T-helper 1 cell treated with Interleukin-12 subunit alpha and Interleukin-12 subunit beta and Interleukin-4 antibody, amounts not matched to agents 30 μg/mL and 1 μg/mL, for 36 hours (primary cell): ENCODE measurements around the gene RNF150.
"Not testable (repeated sequence)": the region's sequence is repeated elsewhere in the genome, so short reads cannot be mapped to it uniquely, and the experiment has no call there.

Experiments used
- H3K27ac Mint-ChIP-seq: one replicate; pipeline ENCODE4 v1.8.0; 2021; ENCODE audit warnings: mild to moderate bottlenecking, mixed read lengths
- H3K27me3 Mint-ChIP-seq: one replicate; pipeline ENCODE4 v1.8.0; 2021; ENCODE audit warnings: low read depth, mixed read lengths
- H3K36me3 Mint-ChIP-seq: one replicate; pipeline ENCODE4 v1.8.0; 2021; ENCODE audit warnings: low read depth, mixed read lengths
- H3K4me1 Mint-ChIP-seq: one replicate; pipeline ENCODE4 v1.8.0; 2021; ENCODE audit warnings: low read depth, mixed read lengths
- H3K4me3 Mint-ChIP-seq: one replicate; pipeline ENCODE4 v1.8.0; 2021; ENCODE audit warnings: mild to moderate bottlenecking, moderate library complexity, mixed read lengths
- H3K9me3 Mint-ChIP-seq: one replicate; pipeline ENCODE4 v1.8.0; 2021; ENCODE audit warnings: mixed read lengths

Gene RNF150

DNA sequence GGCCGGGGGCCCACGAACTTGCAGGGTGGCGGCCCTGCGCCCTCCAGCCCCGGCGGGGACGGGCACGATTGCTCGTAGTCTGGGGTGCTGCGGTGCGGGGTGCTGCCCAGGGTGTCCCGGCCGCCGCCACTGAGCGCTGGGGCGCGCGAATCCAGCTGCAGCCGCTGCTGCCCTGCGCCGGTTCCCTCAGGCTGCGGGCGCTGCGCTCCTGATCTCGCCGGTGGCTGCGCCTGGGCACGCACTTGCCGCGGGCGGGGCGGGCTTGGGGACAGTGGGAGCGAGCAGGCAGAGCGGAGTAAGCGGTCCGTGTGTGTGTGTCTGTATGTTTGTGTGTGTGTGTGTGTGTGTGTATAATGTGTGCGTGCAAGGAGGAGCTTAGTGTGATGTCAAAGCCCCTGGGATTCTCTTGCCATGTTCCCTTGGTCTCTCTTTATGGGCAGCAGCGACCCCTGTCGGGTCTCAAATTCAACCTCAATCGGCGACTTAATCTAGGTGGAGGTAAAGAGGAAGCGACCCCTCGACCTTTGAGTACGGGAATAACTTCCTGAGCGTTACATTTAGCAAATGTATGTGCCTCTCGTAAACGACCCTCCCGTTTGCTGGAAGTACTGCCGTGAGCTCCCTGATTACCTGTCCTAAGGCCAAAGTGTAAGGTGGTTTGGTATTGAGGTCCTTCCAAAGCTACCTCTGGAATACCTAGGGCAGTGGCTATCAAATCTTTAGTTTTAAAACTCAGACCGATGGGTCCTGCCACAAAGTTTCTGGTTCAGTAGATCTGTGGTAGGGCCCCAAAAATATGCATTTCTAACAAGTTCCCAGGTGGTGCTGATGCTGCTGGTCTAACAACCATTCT is at the start of gene RNF150:
Gene RNF150, minus strand, starts transcription at position 324 of the 853 bp plus-strand sequence.
- peaks cover 79% of the 10 kb centered on the region for H3K27me3 Mint-ChIP-seq
- no peaks in the 10 kb centered on the region for H3K9me3 Mint-ChIP-seq
- H3K4me1 Mint-ChIP-seq: peaks cover 6% of the 10 kb centered on the region
- H3K36me3 Mint-ChIP-seq: no peaks in the 10 kb centered on the region
- peak within 1 kb of the TSS; percentile 87 for H3K4me3 Mint-ChIP-seq
- no peak within 1 kb of the TSS for H3K27ac Mint-ChIP-seq

DNA sequence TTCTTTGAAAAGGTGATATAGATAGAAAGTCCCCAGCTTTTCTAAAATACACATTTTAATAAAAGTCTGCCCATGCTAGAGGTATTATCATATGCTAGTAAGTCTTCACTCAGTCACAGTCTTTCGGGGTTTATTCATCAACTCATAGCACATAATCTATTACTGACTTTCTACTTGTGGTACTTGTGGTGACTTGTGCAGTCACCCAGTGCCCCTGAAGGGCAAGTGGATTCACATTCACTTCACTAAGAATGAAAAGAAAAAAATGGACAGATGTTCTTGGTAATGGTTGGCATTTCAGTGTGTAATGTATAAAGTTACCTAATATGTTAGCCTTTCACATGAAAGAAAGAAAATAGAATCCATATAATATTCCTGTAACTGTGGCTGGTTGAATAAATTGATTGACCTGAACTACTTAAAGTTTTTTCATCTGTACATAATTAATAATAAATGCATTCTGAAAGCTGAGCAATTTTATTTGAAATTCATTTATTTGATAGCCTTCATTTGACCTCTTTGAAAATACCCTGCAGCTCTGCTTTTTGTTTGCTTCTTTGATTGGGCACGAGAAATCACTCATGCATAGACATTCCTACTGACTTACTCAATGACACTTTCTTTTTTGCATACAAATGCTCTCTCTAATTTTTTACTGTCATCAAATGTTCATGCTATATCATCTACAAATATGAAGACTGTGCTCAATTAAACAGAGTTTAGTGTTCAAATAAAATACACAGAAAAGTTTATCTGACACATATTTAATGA is 47.9 kb upstream of the RNF150 start:
- H3K36me3 Mint-ChIP-seq: no peaks in the 10 kb centered on the region
- no peak overlapping the region for H3K27ac Mint-ChIP-seq
- H3K4me1 Mint-ChIP-seq: no peaks in the 10 kb centered on the region
- peaks cover 5% of the 10 kb centered on the region for H3K27me3 Mint-ChIP-seq
- H3K4me3 Mint-ChIP-seq: no peak overlapping the region
- no peaks in the 10 kb centered on the region for H3K9me3 Mint-ChIP-seq

DNA sequence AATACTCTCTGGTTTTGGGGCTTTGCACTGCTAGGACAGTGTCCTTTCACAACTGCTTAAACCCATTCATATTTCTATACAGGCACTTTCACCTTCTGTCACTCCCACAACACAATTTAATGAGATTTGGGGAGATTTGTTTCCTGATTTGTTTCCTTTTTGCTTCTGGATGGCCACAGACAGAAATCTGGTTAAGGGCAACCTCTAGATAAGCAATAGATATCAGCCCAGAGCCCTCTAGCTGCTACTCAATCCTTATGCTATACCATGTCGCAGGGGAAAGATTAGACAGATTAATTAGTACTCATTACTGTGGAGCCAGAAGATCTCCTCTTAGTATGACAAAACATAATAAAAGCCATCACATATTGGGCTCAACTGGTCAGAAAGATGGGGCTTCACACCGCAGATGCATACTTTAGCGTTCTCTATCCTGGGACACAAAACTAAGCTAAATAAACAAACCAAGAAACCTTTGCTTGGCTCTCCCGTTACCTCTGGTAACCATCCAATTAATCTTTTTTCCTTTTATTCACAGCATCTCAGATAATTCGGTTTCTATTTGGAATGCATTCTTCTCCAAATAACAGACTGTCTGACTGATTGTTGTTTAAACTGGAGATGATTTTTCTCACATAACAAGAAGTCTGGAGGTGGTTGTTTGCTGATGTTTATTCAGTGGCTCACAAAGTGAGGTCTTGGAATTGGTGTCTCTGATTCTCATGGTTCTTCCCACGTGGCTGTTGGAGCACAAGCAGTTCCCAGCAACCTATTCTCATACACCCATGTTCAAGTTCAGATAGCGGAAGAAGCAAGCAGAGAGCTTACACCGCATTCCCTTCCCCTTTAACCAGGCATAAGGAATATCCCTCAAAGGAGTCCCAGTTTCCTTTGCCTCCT is 46.5 kb upstream of the RNF150 start:
- Mint-ChIP-seq H3K27me3 (no peaks in the 10 kb centered on the region), H3K4me3 (no peak overlapping the region), H3K9me3 (no peaks in the 10 kb centered on the region), H3K27ac (no peak overlapping the region), H3K4me1 (no peaks in the 10 kb centered on the region), H3K36me3 (no peaks in the 10 kb centered on the region)

DNA sequence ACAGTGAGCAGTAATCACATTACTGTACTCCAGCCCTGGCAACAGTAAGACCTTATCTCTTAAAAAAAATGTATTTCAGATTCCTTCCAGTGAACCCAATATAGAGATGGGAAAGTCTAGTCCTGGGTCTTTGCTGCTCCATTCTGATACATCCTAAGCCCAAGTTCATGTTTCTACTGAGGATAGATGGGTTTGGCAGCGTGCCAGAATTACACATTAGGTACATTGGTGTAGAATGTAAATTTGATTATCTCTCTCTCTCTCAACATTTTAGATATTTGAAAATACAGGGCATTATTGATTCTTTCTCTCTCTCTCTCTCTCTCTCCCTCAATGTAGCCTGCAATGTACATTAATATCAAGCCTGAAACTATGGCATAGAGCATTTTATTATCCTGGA is 43.9 kb upstream of the RNF150 start:
- Mint-ChIP-seq H3K4me1 (no peaks in the 10 kb centered on the region), H3K36me3 (no peaks in the 10 kb centered on the region)

DNA sequence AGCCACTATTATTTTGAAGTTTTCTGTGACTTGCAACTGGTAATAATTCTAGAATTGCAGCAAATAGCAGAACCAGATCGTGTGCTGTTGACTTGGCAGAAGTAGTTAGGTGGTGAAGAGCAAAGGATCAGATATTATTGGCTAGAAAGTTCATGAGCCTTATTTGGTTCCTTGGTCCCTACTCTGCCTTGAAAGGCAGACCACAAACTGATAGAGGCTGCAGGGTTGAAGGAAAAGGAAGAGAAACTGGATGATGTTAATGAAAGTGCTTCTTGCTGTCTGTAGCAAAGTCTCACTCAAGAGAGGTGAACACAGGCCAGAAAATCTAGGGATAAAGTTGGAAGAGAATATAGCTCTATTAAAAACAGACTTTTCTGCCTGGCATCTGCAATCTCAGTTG is 41.2 kb upstream of the RNF150 start:
- H3K27ac Mint-ChIP-seq: no peak overlapping the region
- H3K27me3 Mint-ChIP-seq: peaks cover 4% of the 10 kb centered on the region
- no peak overlapping the region for H3K4me3 Mint-ChIP-seq
- no peaks in the 10 kb centered on the region for H3K9me3 Mint-ChIP-seq
- H3K4me1 Mint-ChIP-seq: no peaks in the 10 kb centered on the region
- H3K36me3 Mint-ChIP-seq: no peaks in the 10 kb centered on the region

More for the DNA sequence above, 43.9 kb upstream of the RNF150 start:
- Mint-ChIP-seq H3K27ac (no peak overlapping the region), H3K9me3 (no peaks in the 10 kb centered on the region), H3K4me3 (no peak overlapping the region), H3K27me3 (peaks cover 4% of the 10 kb centered on the region)

DNA sequence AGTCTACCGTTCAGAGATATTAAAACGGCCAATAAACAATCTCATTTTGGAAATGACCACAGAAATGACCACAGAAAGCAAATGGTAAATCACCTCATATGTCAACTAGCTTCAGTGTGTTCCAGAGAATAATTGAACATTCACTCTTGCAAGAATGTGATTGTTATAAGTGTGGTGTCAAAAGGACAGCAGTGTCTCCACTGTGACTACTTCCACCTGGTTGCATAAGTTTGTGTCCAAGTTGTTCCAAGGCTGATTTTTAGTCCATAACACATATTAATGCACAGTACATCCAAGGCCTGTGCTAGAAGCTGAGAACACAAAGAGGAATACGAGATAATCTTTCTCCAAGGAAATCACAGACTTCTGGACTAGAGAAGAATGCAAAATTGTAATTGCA is 37.4 kb upstream of the RNF150 start:
- no peaks in the 10 kb centered on the region for H3K9me3 Mint-ChIP-seq
- no peak overlapping the region for H3K27ac Mint-ChIP-seq
- H3K4me1 Mint-ChIP-seq: no peaks in the 10 kb centered on the region
- H3K36me3 Mint-ChIP-seq: no peaks in the 10 kb centered on the region
- H3K27me3 Mint-ChIP-seq: peaks cover 4% of the 10 kb centered on the region
- H3K4me3 Mint-ChIP-seq: no peak overlapping the region

DNA sequence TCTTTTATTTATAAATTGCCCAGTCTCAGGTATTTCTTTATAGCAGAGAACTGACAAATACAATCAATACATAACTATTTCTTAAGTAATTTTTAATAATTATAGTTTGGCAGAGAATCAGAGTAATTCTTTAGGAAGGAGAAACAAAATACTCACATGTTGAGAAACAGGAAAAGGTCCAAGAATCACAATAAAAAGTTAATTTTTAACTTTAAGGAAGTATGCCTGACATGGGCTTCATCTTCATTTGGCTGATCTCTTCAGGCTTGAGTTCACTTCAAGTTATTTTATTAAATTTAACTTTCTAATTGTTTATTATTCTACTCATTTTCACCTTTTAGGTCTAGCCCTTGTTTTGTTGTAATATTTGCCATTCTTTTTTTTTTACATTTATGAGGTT is 36.1 kb upstream of the RNF150 start:
- Mint-ChIP-seq H3K27ac (no peak overlapping the region), H3K27me3 (peaks cover 2% of the 10 kb centered on the region), H3K36me3 (no peaks in the 10 kb centered on the region), H3K4me1 (no peaks in the 10 kb centered on the region), H3K4me3 (no peak overlapping the region), H3K9me3 (no peaks in the 10 kb centered on the region)

DNA sequence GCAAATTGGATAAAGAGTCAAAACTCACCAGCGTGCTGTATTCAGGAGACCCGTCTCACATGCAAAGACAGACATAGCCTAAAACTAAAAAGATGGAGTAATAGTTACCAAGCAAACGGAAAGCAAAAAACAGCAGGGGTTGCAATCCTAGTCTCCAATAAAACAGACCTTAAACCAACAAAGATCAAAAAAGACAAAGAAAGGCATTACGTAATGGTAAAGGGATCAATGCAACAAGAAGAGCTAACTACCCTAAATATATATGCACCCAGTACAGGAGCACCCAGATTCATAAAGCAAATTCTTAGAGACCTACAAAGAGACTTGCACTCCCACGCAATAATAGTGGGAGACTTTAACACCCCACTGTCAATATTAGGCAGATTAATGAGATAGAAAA is 31.7 kb upstream of the RNF150 start:
- not testable (repeated sequence) for H3K4me1 Mint-ChIP-seq, H3K27me3 Mint-ChIP-seq, H3K27ac Mint-ChIP-seq, H3K4me3 Mint-ChIP-seq, H3K9me3 Mint-ChIP-seq, H3K36me3 Mint-ChIP-seq

DNA sequence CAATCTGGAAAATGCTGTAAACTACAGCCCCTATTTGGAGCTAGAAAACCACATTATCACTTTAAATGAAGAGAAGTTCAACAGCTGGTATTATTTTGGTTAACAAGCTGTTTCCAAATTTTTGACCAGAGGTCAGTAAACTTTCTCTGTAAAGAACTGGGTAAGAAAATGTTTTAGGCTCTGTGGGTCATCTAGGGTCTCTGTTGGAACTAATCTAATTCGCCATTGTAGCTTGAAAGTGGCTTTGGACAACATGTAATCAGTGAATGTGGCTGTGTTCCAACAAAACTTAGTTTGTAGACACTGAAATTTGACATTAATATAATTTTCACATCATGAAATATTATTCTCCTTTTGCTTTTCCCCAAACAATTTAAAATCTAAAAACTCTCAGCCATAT is 25.8 kb upstream of the RNF150 start:
- Mint-ChIP-seq H3K9me3 (no peaks in the 10 kb centered on the region), H3K27me3 (no peaks in the 10 kb centered on the region), H3K36me3 (no peaks in the 10 kb centered on the region), H3K4me1 (no peaks in the 10 kb centered on the region), H3K27ac (no peak overlapping the region), H3K4me3 (no peak overlapping the region)

DNA sequence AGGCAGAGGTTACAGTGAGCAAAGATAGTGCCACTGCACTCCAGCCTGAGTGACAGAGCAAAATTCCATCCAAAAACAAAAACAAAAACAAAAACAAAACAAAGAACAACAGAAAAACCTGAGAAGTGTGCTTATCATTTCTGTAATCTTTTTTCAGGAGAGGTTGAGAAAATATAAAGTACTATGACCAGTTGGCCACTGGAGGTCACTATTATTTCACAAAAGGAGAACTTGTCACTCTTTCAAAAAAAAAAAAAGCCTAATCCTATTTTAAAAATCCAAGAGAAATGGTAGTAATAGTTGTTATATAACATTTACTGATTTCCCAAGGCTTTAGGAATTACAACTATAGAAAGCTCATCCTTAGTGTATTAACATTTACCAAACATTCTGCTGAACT is 24.9 kb upstream of the RNF150 start:
- no peak overlapping the region for H3K4me3 Mint-ChIP-seq
- H3K27ac Mint-ChIP-seq: no peak overlapping the region
- no peaks in the 10 kb centered on the region for H3K36me3 Mint-ChIP-seq
- no peaks in the 10 kb centered on the region for H3K9me3 Mint-ChIP-seq
- H3K27me3 Mint-ChIP-seq: no peaks in the 10 kb centered on the region
- no peaks in the 10 kb centered on the region for H3K4me1 Mint-ChIP-seq

DNA sequence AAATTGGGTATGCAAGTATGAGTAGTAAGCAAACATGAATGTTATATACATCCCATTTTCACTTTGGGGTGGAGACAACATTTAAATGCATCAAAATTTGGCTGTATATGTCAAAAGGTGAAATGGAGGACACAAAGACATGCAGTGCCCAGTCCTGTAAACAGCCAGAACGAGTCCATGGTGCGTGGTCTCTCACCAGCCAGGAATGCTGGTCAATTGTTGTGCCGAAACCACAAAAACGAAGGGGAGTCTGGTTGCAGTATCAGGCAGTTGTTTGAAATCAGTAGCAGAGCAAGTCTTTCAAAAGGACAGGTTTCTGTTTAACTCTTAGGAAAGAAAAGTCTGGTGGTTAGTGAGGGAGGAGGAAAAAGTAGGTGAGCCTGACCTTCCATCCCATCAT is 22.3 kb upstream of the RNF150 start:
- no peaks in the 10 kb centered on the region for H3K4me1 Mint-ChIP-seq
- H3K4me3 Mint-ChIP-seq: no peak overlapping the region
- H3K27ac Mint-ChIP-seq: no peak overlapping the region
- no peaks in the 10 kb centered on the region for H3K36me3 Mint-ChIP-seq
- H3K27me3 Mint-ChIP-seq: peaks cover 4% of the 10 kb centered on the region
- H3K9me3 Mint-ChIP-seq: no peaks in the 10 kb centered on the region

DNA sequence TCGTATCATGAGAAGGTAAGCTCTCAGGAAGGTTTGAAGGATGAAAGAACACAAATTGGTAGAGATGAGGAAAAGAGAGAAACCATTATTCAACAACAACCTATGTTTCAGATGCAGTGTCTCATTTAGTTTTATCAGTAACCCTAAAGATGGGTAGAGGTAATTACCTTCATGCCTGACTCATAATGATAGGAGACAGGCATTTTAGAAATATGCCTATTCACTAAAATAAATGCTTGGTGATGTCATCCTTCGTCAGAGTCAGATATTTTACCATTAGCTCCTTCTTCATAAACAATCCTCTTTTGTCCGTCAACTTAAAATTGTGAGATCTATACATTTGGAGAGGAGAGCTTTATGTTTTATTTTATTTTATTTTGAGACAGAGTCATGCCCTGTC is 21.5 kb upstream of the RNF150 start:
- Mint-ChIP-seq H3K27ac (no peak overlapping the region), H3K4me3 (no peak overlapping the region), H3K27me3 (peaks cover 4% of the 10 kb centered on the region), H3K36me3 (no peaks in the 10 kb centered on the region), H3K4me1 (no peaks in the 10 kb centered on the region), H3K9me3 (no peaks in the 10 kb centered on the region)

DNA sequence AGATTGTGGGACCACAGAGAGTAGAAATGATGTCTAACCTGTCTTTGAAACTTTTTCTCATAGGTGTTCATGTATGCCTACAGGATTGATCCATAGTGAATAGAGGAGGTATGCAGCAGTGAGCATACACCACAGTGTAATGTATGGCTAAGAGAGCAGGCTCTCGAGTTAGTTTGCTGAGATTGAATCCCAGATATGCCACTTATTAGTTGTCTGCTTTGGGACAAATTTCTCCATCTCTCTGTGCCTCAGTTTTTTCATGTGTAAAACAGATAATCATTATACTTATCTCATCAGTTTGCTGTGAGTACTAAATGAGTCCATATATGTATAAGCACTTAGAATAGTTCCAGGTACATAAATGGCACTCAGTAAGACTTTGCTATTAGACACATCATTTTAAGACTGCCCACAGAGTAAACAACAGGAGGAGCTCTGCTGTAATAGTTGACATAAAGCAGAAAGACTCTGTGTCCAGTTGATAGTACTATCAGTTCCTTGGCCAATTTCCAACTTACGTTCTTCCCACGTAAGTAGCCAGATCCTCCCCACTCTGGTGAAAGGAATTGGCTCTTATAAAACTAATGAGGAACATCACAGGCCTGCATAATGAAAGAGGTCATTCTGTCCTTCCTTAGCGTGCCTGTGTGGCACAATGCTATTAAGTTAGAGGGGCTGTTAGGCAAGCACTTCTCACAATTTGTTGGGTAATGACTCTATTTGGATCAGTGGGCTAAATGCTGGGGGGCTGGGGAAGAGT is 20.7 kb upstream of the RNF150 start:
- H3K27ac Mint-ChIP-seq: no peak overlapping the region
- no peak overlapping the region for H3K4me3 Mint-ChIP-seq
- H3K27me3 Mint-ChIP-seq: peaks cover 4% of the 10 kb centered on the region
- no peaks in the 10 kb centered on the region for H3K9me3 Mint-ChIP-seq
- no peaks in the 10 kb centered on the region for H3K36me3 Mint-ChIP-seq
- no peaks in the 10 kb centered on the region for H3K4me1 Mint-ChIP-seq

DNA sequence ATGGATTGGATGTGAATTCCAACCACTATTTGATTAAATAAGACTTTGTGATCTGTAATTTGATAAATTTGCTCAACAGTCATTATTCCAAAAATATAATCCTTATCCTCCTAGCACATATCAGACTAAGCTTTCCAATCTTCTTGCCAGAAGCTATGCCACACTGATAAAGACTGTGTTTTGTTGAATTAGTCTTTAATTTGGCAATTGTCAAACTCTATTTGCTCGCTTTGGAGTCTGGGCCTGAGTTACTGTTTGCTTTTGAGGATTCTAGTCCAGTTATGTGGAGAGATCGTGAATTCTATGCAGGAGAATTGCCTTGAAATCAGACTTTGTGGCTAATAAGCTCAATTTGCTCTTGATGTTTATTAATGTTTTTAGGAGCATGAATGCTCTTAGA is 10.9 kb upstream of the RNF150 start:
- H3K27ac Mint-ChIP-seq: no peak overlapping the region
- H3K4me1 Mint-ChIP-seq: no peaks in the 10 kb centered on the region
- no peaks in the 10 kb centered on the region for H3K9me3 Mint-ChIP-seq
- no peaks in the 10 kb centered on the region for H3K36me3 Mint-ChIP-seq
- no peak overlapping the region for H3K4me3 Mint-ChIP-seq
- H3K27me3 Mint-ChIP-seq: peaks cover 14% of the 10 kb centered on the region
